GM12801 (cell line): Measurements from ENCODE around the gene SHROOM3.

ENCODE experiments used
- TF ChIP-seq, protein P1 (sequence below): IDR thresholded peaks from one replicate; pipeline ENCODE4 v1.5.1; 2011; ENCODE audit warnings: control low read depth; ENCODE audit not compliant: insufficient read length; ENCODE audit errors: extremely low read depth

The SHROOM3 gene

DNA sequence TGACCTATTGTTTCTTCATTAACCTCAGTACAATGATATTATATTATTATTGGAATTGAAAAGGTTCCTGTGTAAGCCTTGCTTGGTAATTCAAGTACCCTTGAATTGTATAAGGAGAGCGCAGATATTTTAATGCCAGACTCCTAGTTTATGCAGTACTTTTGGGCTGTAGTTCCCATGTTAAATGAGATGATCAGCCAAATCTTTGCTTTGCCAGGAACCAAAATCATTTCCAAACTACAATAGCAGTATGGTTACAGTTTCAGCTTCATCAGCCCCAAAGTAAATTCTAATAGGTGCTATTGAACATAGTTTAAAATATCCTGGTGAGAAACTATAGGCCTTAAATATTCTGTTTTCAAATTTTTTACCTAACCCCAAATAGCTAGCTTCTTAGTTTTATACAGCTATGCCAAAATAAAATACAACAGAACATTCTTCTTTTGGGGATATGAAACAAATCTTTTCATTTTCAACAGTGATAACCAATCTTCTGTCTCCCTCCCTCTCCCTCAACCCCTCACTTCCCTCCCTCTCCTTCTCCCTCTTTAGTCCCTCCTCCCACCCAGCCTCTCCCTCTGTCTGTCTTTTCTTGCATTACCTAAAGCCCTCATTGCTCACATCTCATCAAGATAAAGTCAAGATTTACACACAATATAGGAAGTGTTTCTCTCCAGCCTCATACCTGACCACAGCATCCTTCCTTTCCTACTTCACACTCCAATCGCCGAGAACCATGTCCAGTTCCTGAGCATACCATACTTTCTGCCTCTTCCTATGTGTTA is 190.1 kb downstream of the SHROOM3 start:
- TF ChIP-seq, protein P1, sequence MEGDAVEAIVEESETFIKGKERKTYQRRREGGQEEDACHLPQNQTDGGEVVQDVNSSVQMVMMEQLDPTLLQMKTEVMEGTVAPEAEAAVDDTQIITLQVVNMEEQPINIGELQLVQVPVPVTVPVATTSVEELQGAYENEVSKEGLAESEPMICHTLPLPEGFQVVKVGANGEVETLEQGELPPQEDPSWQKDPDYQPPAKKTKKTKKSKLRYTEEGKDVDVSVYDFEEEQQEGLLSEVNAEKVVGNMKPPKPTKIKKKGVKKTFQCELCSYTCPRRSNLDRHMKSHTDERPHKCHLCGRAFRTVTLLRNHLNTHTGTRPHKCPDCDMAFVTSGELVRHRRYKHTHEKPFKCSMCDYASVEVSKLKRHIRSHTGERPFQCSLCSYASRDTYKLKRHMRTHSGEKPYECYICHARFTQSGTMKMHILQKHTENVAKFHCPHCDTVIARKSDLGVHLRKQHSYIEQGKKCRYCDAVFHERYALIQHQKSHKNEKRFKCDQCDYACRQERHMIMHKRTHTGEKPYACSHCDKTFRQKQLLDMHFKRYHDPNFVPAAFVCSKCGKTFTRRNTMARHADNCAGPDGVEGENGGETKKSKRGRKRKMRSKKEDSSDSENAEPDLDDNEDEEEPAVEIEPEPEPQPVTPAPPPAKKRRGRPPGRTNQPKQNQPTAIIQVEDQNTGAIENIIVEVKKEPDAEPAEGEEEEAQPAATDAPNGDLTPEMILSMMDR, result no peak

DNA sequence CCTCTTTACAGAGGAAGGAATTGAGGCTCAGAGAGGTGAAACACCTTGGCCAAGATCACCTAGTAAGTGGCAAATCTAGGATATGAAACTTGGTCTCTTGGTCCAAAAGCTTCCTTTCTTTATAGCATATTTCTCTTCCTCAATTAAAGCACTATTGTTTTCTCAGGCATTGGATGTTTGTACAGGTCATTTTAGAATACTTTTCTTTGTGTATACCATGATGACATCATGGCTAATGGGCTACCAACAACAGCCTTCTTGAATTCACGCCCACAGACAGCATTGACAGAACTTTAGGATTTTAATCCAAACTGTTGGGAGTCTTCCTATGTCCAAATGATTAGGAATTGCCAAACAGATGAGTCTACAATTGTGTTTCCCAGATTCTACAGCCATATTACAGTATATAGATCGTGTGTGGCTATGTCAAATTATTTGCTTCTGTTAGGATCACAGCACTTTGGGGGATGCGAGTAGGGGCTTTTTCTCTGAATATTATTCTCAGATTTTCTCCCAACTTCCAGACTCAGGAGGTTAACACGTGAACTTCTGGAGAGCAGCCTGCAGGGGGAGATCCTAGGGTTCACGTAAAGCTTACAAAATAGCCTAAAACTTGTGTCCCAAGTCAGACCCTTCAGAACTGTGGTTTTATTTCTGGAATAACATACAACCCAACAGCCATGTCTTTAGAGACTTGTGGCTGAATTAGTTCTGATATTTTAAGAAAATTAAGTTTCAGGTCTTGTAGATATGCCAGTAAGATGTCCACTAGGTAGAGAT is 191.8 kb downstream of the SHROOM3 start:
- TF ChIP-seq, protein P1, result no peak

DNA sequence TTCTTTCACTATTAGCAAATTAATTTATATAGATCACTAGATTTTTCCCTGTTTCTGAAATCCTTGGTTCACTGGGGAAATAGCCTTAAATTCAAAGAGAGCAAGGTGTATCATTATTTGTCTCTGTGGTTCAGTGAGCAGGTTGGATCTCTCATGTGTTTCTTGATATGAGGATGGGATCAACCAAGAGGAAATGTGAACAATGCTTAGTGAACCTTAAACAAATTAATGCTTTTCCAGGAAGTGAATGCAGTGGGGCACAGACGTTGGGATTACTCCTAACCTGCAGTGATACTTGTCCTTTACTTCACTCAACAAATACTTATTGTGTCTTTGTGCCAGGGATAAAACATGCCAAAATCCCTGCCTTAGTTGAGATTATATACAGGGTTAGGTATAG is 193.2 kb downstream of the SHROOM3 start:
- TF ChIP-seq, protein P1, result no peak

DNA sequence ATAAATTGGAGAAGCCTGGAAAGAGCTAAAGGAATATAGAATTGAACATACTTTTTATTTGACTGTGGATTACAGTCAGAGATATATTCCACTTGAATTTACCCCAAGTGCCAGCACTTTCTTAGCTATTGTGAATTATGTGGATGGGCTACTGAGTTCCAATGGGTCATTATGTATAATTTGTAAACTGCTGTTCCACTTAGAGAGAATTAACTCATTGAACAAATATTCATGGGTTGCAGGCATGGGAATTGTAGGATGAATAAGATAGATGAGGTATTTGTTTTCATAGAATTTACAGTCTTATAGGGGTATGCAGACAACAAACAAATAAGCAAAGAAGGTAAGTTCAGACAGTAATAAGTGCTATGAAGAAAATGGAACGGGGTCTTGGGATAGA is 195.7 kb downstream of the SHROOM3 start:
- TF ChIP-seq, protein P1, result no peak

DNA sequence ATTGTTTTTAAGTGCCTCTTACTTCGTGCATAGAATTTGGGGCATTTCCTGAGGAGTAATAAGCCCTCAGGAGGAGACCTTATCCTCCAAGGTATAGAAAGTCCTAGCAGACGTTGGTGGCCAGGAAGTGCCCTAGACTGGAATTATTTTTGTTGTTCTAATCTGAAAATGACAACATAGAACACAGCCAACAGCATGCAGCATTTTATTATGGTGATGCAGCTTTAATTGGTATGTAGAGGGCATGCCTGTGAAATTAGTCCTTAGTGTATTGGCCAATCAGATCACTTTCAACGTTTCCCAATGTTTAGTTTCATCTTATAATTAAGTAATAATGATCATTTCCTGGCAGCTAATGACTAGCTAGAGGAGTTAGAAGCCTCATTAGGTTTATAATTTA is 199.2 kb downstream of the SHROOM3 start:
- TF ChIP-seq, protein P1, result no peak

DNA sequence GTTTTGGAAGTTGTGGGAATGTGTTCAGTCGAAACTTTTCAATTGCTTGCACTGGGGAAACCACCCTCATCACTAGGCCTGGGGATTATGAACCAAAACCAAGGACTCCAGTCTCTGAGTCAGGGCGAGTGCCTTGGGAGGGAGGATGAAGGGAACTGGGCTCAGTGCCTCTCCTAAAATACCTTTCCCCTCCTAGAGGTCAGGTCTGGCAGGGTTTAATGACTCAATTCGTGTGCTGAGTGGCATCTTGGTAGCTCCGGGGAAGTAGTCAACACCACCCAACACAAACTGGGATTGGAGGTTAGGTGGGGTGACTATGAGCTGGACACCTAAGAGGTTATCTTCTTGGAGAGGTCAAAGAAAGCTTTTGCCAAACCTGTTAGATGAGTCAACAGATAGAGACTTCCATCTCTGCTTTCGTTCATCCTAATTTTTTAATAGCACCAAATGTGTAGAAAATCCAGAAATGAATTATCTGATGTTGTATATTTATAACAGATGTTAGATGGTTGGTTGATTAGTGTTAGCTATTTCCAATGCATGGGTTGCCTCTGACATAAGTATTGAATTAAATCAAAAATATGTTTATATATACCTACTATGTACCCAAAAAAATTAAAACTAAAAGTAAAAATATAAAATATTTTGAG is 202.8 kb downstream of the SHROOM3 start:
- TF ChIP-seq, protein P1, result no peak

DNA sequence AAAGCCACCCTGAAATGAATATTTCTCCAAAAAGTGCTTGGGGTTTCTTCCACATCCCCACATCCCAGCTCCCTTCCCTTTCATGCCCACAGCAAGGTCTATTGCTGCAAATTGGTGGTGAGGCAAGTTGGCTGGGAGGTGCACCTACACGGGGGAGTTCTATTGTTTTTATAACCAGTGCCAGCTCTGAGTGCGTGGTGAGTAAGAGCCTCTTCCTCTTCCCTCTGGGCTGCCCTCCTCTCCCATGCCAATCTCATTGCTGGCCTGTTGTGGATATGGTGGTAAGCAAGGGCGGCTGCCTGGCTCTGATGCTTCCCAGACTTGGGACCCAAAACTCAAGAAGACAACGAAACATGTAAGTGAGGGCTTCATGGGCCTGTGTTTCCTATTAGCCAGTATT is 204.3 kb downstream of the SHROOM3 start:
- TF ChIP-seq, protein P1, result no peak
